Measurements from ENCODE around the gene ENG.

The ENG gene

DNA sequence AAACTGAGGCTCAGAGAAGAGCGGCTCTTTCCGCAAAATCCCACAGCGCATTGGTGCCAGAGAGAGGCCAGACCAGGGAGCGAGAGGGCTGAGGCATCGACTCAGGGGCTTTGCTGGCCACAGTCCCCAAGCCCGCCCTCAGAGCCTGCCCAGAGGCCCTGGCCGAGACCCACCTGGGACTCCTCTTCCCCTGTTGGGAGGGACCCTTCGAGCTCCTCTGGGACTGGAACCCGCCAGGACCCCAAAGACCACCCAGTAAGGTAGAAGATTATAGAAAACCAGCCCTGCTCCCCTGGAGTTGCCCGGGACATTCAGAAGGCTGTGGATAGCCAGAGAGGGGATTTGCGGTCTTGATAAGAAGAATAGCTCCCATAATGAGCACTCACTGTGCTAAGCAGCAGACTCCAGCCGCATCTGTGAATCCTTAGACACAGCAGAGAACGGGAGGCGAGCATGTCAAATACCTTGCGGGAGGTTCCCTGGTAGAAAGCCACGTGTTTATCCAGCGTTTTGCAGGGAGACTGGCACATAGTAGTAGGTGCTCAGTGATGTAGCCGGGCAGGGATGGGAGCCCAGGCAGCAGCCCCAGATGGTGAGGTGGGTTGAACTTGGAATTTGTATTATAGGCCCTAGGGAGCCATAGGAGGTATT lies 23.7 kb upstream of the ENG start:
- Histone ChIP-seq H3K36me3 (ENCODE audit: control insufficient read depth, low read length) (no peaks in the 10 kb centered on the region), H3K79me2 (ENCODE audit: control insufficient read depth, low read length) (no peaks in the 10 kb centered on the region), H3K9me2 (replicated peaks; ENCODE audit: control insufficient read depth, low read length) (no peaks in the 10 kb centered on the region), H3K4me3 (ENCODE audit: low read length) (no peak overlapping the region), H3K4me1 (ENCODE audit: control insufficient read depth, low read length) (peaks cover 28% of the 10 kb centered on the region), H3K27me3 (ENCODE audit: control insufficient read depth, low read length) (no peaks in the 10 kb centered on the region), H3K9me3 (ENCODE audit: control insufficient read depth, insufficient read depth, low read length) (no peaks in the 10 kb centered on the region), H3K4me2 (ENCODE audit: low read length) (no peak overlapping the region), H3F3A (ENCODE audit: control insufficient read depth, insufficient read depth) (peaks cover 14% of the 10 kb centered on the region), H4K20me1 (ENCODE audit: control insufficient read depth, insufficient read depth, low read depth, low read length) (no peaks in the 10 kb centered on the region), H3K27ac (ENCODE audit: low read depth, low read length) (no peak overlapping the region)
- TF ChIP-seq EZH2phosphoT487 (IDR thresholded peaks at IDR 0.05; ENCODE audit: borderline replicate concordance, low read length), result no peak
- TF ChIP-seq, protein P1, sequence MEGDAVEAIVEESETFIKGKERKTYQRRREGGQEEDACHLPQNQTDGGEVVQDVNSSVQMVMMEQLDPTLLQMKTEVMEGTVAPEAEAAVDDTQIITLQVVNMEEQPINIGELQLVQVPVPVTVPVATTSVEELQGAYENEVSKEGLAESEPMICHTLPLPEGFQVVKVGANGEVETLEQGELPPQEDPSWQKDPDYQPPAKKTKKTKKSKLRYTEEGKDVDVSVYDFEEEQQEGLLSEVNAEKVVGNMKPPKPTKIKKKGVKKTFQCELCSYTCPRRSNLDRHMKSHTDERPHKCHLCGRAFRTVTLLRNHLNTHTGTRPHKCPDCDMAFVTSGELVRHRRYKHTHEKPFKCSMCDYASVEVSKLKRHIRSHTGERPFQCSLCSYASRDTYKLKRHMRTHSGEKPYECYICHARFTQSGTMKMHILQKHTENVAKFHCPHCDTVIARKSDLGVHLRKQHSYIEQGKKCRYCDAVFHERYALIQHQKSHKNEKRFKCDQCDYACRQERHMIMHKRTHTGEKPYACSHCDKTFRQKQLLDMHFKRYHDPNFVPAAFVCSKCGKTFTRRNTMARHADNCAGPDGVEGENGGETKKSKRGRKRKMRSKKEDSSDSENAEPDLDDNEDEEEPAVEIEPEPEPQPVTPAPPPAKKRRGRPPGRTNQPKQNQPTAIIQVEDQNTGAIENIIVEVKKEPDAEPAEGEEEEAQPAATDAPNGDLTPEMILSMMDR (IDR thresholded peaks at IDR 0.05; ENCODE audit: low read depth, low read length, poor library complexity, severe bottlenecking), result no peak

DNA sequence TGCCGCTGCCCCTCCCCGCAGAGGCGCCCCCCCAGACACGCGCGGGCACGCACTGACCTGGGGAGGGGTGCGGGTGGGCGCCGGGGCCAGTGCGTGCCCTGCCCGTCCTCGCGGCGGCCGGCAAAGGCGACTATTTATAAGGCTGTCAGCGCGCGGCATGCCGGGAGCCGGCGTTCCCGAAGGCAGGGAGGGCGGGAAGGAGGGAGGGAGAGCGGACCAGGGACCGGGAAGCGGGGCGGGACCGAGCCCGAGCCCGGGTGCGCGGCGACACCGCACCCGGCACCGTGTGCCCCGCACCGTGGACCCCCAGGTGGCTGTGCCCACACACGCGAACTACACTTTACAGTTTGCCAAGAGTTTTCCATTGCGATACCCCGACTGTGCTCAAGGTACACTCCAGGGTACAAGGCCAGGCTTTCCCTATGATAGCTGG lies 23.1 kb upstream of the ENG start, which contains the start of gene AK1:
TSS of gene AK1 (minus strand) at position 110 of the 433 bp plus-strand sequence. CDS start 3,058 bp downstream, outside the sequence.
- Histone ChIP-seq H3K4me3 (ENCODE audit: low read length) (no peak within 1 kb of the TSS), H3F3A (ENCODE audit: control insufficient read depth, insufficient read depth) (peaks cover 14% of the 10 kb centered on the region), H3K4me2 (ENCODE audit: low read length) (no peak within 1 kb of the TSS), H3K9me3 (ENCODE audit: control insufficient read depth, insufficient read depth, low read length) (no peaks in the 10 kb centered on the region), H3K27me3 (ENCODE audit: control insufficient read depth, low read length) (no peaks in the 10 kb centered on the region), H3K4me1 (ENCODE audit: control insufficient read depth, low read length) (peaks cover 23% of the 10 kb centered on the region), H3K27ac (ENCODE audit: low read depth, low read length) (no peak within 1 kb of the TSS), H3K36me3 (ENCODE audit: control insufficient read depth, low read length) (no peaks in the 10 kb centered on the region), H3K79me2 (ENCODE audit: control insufficient read depth, low read length) (no peaks in the 10 kb centered on the region), H4K20me1 (ENCODE audit: control insufficient read depth, insufficient read depth, low read depth, low read length) (no peaks in the 10 kb centered on the region), H3K9me2 (replicated peaks; ENCODE audit: control insufficient read depth, low read length) (no peaks in the 10 kb centered on the region)
- TF ChIP-seq, protein P1 (IDR thresholded peaks at IDR 0.05; ENCODE audit: low read depth, low read length, poor library complexity, severe bottlenecking), result no peak

DNA sequence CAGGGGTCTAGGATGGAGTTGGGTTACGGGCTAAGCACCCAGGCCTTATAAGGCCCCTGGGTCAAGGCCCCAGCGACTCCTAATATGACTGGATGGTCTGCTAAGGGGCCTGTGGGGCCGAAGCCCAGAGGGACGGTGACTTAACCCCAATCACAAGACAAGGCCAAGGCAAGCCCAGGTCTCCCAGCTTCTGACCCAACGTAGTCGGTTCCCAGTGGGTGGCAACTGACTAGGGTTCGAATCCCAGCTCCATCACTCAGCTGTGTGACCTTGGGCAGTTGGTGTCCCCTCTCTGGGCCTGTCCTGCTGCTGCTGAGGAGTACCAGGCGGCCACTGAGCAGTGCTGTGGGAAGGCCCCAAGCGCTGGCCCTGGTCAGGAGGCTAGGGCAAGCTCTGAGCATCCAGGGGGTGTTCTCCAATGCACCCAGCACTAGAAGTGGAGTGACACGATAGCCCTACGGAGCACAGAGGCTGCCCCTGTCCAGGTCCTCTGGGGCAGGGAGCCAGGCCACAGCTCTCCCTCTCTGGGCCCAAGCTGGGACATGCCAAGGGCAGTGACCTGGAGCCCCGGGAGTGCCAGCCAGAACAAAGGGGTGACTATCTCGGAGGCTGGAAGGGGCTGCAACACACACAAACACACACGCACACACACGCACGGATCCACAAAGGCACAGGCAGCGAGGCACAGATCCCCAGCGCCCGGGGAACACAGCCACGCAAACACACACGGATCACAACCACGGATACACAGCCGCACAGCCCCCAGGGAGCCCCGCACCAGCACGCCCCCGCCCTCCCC lies 22.5 kb upstream of the ENG start:
- H3F3A ChIP-seq (ENCODE audit: control insufficient read depth, insufficient read depth), result peaks cover 11% of the 10 kb centered on the region
- no peaks in the 10 kb centered on the region for H3K79me2 ChIP-seq (ENCODE audit: control insufficient read depth, low read length)
- no peaks in the 10 kb centered on the region for H3K9me3 ChIP-seq (ENCODE audit: control insufficient read depth, insufficient read depth, low read length)
- H3K4me3 ChIP-seq (ENCODE audit: low read length), result no peak overlapping the region
- no peaks in the 10 kb centered on the region for H3K9me2 ChIP-seq (replicated peaks; ENCODE audit: control insufficient read depth, low read length)
- no peaks in the 10 kb centered on the region for H4K20me1 ChIP-seq (ENCODE audit: control insufficient read depth, insufficient read depth, low read depth, low read length)
- no peaks in the 10 kb centered on the region for H3K36me3 ChIP-seq (ENCODE audit: control insufficient read depth, low read length)
- TF ChIP-seq, protein P1 (IDR thresholded peaks at IDR 0.05; ENCODE audit: low read depth, low read length, poor library complexity, severe bottlenecking), result no peak
- no peak for TF ChIP-seq EZH2phosphoT487 (IDR thresholded peaks at IDR 0.05; ENCODE audit: borderline replicate concordance, low read length)
- H3K4me1 ChIP-seq (ENCODE audit: control insufficient read depth, low read length), result peaks cover 20% of the 10 kb centered on the region
- H3K4me2 ChIP-seq (ENCODE audit: low read length), result no peak overlapping the region
- no peak overlapping the region for H3K27ac ChIP-seq (ENCODE audit: low read depth, low read length)
- H3K27me3 ChIP-seq (ENCODE audit: control insufficient read depth, low read length), result no peaks in the 10 kb centered on the region

Data from DOHH2 (cell line).